GM12891 (cell line): ENCODE data around the gene GNB1L.

Experiments used
- POLR2A ChIP-seq: IDR thresholded peaks from 2 replicates; pipeline ENCODE4 v1.6.1; 2011; ENCODE audit warnings: low read depth, low read length, control low read depth
- POLR2AphosphoS5 ChIP-seq: IDR thresholded peaks from 2 replicates; pipeline ENCODE4 v1.6.1; 2011; ENCODE audit warnings: low read depth, low read length, control low read depth
- TAF1 ChIP-seq: IDR thresholded peaks from 2 replicates; pipeline ENCODE4 v1.6.1; 2011; ENCODE audit warnings: low read depth, low read length, control low read depth

DNA sequence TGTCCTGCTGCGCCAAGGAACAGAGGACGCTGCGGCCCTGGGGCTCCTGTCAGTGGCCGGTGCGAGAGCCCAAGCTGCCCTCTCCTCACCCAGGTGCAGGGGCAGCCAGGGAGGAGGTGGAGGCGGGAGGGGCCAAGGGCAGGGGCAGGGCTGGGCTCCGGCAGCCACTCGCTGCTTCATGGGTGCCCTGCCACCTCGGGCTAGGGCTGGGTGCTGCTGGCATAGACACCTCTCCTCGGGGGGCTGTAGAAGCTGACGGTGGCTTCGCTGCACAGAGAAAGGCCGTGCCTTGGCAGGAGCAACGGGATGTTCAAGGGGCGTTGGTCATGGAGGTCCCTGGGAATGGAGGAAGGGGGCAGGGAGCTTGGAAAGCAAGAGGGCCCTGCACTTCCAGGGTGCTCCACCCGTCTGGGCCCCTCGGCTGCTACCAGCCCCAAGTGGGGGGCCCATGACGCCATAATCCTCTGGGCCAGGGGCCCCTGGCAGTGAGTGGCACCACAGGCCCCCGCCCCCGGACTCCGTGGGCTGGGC, 95.7 kb downstream of the GNB1L start:
- TF ChIP-seq POLR2AphosphoS5 (no peak), POLR2A (no peak), TAF1 (no peak)
